Lung (tissue), 12 donors: ENCODE results near the gene RPS24. TPM values are rescaled to one million over a fixed set of nuclear protein-coding genes. Genes with fewer than 3 reads are reported as not detected.

Source experiments
- ATAC-seq: fragments of 200-7000 bp; cut with Tn5 transposase; one replicate; pipeline ENCODE4 v1.9.1; 2020; ENCODE audit warnings: moderate number of reproducible peaks; ENCODE audit not compliant: insufficient read depth, low FRiP score
- DNase-seq, 3 donors: peaks; one replicate each; pipeline ENCODE4 v3.0.0-alpha.2; 2013 to 2017
- H3K27ac ChIP-seq, 2 donors: one replicate each; pipeline ENCODE4 v1.5.1; 2013; ENCODE audit warnings: mild to moderate bottlenecking in 2 of 2, moderate library complexity in 2 of 2, control low read depth in 1 of 2, inconsistent platforms in 1 of 2, low read depth in 1 of 2, low read length in 1 of 2
- H3K27me3 ChIP-seq, 3 donors: one replicate each; pipeline ENCODE4 v1.5.1; 2013; ENCODE audit warnings: low read length in 2 of 3; ENCODE audit not compliant: control insufficient read depth in 3 of 3, insufficient read depth in 3 of 3
- H3K36me3 ChIP-seq, 4 donors: one replicate each; pipeline ENCODE4 v1.5.1; 2013; ENCODE audit warnings: low read length in 4 of 4, mild to moderate bottlenecking in 1 of 4, moderate library complexity in 1 of 4; ENCODE audit not compliant: control insufficient read depth in 4 of 4, insufficient read depth in 4 of 4
- H3K4me1 ChIP-seq, 5 donors: one replicate each; pipeline ENCODE4 v1.5.1; 2013; ENCODE audit warnings: low read length in 5 of 5, mild to moderate bottlenecking in 2 of 5, moderate library complexity in 1 of 5; ENCODE audit not compliant: control insufficient read depth in 5 of 5, insufficient read depth in 5 of 5
- H3K4me3 ChIP-seq: one replicate; pipeline ENCODE4 v1.5.1; 2013; ENCODE audit warnings: mild to moderate bottlenecking, control low read depth, moderate library complexity
- H3K9ac ChIP-seq, 2 donors: one replicate each; pipeline ENCODE4 v1.5.1; 2013; ENCODE audit warnings: low read length in 2 of 2, control low read depth in 1 of 2; ENCODE audit not compliant: insufficient read depth in 1 of 2
- H3K9me3 ChIP-seq, 4 donors: one replicate each; pipeline ENCODE4 v1.5.1; 2013; ENCODE audit warnings: low read length in 3 of 4, mild to moderate bottlenecking in 1 of 4, moderate library complexity in 1 of 4; ENCODE audit not compliant: control insufficient read depth in 4 of 4, insufficient read depth in 3 of 4
- CTCF ChIP-seq: IDR thresholded peaks from 2 replicates; pipeline ENCODE4 v1.5.1; 2012; ENCODE audit warnings: mild to moderate bottlenecking; ENCODE audit errors: control extremely low read depth, extremely low read depth
- WGBS, 2 donors: extraction: QIAGEN DNeasy Blood & Tissue Kit; methylation state at CpG; one replicate each; pipeline ENCODE4 v1.1.7; 2013; 5-methylcytosine and 5-hydroxymethylcytosine counted together
- polyA plus RNA-seq, 2 donors: library from polyadenylated mRNA; stranded (reverse); fragments of 200-250 nt; gene quantifications; one replicate each; pipeline ENCODE4 v1.2.1, GENCODE V29; 2013
- total RNA-seq, 2 donors: library from RNA; depleted of rRNA in 1 of 2; stranded (reverse); fragments of >200 nt in 1 of 2; gene quantifications; one replicate each; pipeline ENCODE4 v1.2.1, GENCODE V29; 2014 to 2021
- donor health status: control.
- donor health status: control.
- donor health status: Bipolar disorder and iron deficiency.
- donor health status: healthy.
- donor health status: DM: yes; HTN: yes; CAD: no.

The RPS24 gene
- total and polyA plus RNA-seq, 4 donors, result 1,037 to 8,225 (median 2,823) TPM

- H3K4me3 ChIP-seq, result no peak overlapping the region
- no peaks in the 10 kb centered on the region for H3K9me3 ChIP-seq
- DNase-seq (no peak), ATAC-seq (no peak)
- no peak overlapping the region for H3K9ac ChIP-seq
- peaks cover 10 to 26% (median 19%) of the 10 kb centered on the region in 4 donors for H3K36me3 ChIP-seq
- no peaks in the 10 kb centered on the region for H3K27me3 ChIP-seq
- H3K4me1 ChIP-seq, result peaks cover 0 to 13% (median 6%) of the 10 kb centered on the region in 5 donors
- no peak overlapping the region for H3K27ac ChIP-seq
- TF ChIP-seq CTCF, result no peak
Observed at GRCh38 chr10:78044179-78044578, 10.5 kb downstream of the RPS24 start.

- WGBS, 2 donors, result 68 to 72% methylated on average over 10 of the region's 10 CpGs
- peaks cover 0 to 13% (median 6%) of the 10 kb centered on the region in 5 donors for H3K4me1 ChIP-seq
- H3K27ac ChIP-seq, result no peak overlapping the region
- H3K36me3 ChIP-seq, result peaks cover 8 to 24% (median 18%) of the 10 kb centered on the region in 4 donors
- DNase-seq, result no peak
- no peak overlapping the region for H3K4me3 ChIP-seq
- no peak for ATAC-seq
- H3K27me3 ChIP-seq, result no peaks in the 10 kb centered on the region
- no peak overlapping the region for H3K9ac ChIP-seq
- no peaks in the 10 kb centered on the region for H3K9me3 ChIP-seq
- TF ChIP-seq CTCF, result no peak
Observed at GRCh38 chr10:78044699-78045098, 11.0 kb downstream of the RPS24 start.

- Histone ChIP-seq H3K9ac (no peak overlapping the region), H3K4me1 (peaks cover 0 to 13% (median 6%) of the 10 kb centered on the region in 5 donors), H3K27ac (no peak overlapping the region), H3K27me3 (no peaks in the 10 kb centered on the region), H3K4me3 (no peak overlapping the region), H3K9me3 (no peaks in the 10 kb centered on the region), H3K36me3 (peaks cover 8 to 22% (median 15%) of the 10 kb centered on the region in 4 donors)
- 80 to 84% methylated on average over 10 of the region's 10 CpGs for WGBS, 2 donors
- no peak for TF ChIP-seq CTCF
- DNase-seq, result no peak
- ATAC-seq, result no peak
Observed at GRCh38 chr10:78045237-78045636, 11.6 kb downstream of the RPS24 start.

GRCh38 chr10:78045856-78046255, 12.2 kb downstream of the RPS24 start:
- Histone ChIP-seq H3K27ac (no peak overlapping the region), H3K9me3 (no peaks in the 10 kb centered on the region), H3K4me3 (no peak overlapping the region), H3K36me3 (peaks cover 7 to 18% (median 10%) of the 10 kb centered on the region in 4 donors), H3K9ac (no peak overlapping the region), H3K4me1 (peaks cover 0 to 13% (median 6%) of the 10 kb centered on the region in 5 donors), H3K27me3 (no peaks in the 10 kb centered on the region)
- DNase-seq (no peak), ATAC-seq (no peak)
- no peak for TF ChIP-seq CTCF
- WGBS, 2 donors, result 95 to 98% methylated on average over 8 of the region's 8 CpGs
